ENCODE results near the gene RASGRP1. TPM values are rescaled to one million over a fixed set of nuclear protein-coding genes. Genes with fewer than 3 reads are reported as not detected.
A peak's percentile ranks its signal among the peaks of the same experiment; 100 is the strongest.

Gene RASGRP1
- total RNA-seq, 1 donor from 2014 or later, result not detected

GRCh38 chr15:38453971-38454695 is 110.5 kb downstream of the RASGRP1 start, which contains the start of gene FAM98B:
Gene FAM98B, plus strand, starts transcription at chr15:38454127. Its CDS starts 35 bp downstream, at chr15:38454162.
- TF ChIP-seq CTCF (IDR thresholded peaks at IDR 0.05), result no peak
- peak within 1 kb of the TSS; percentile 84 to 86 for H3K4me3 ChIP-seq
- H3K9me3 ChIP-seq, result no peaks in the 10 kb centered on the region
- peak within 1 kb of the TSS; percentile 92 to 95 for H3K27ac ChIP-seq
- H3K27me3 ChIP-seq, result no peaks in the 10 kb centered on the region
- no peaks in the 10 kb centered on the region for H3K36me3 ChIP-seq
- peak; percentile 36 to 92 for DNase-seq (ENCODE audit: low spot score in 2 of 2)
- H3K4me1 ChIP-seq, result peaks cover 0 to 7% of the 10 kb centered on the region in 2 donors
- intact Hi-C loops (cut with DNase I), result loop anchor here (1.0 kb wide), 1 partner anchor 202 kb away; the partner anchor contains the start of gene SPRED1

GRCh38 chr15:38441130-38441519 is 123.5 kb downstream of the RASGRP1 start:
- Histone ChIP-seq H3K4me1 (no peaks in the 10 kb centered on the region), H3K27me3 (no peaks in the 10 kb centered on the region), H3K4me3 (no peak overlapping the region), H3K9me3 (no peaks in the 10 kb centered on the region), H3K27ac (no peak overlapping the region), H3K36me3 (no peaks in the 10 kb centered on the region)
- DNase-seq (ENCODE audit: low spot score in 2 of 2), result no peak
- intact Hi-C loops (cut with DNase I), result loop anchor here (5.0 kb wide), 1 partner anchor 251 kb away; no protein-coding TSS in a partner anchor
- TF ChIP-seq CTCF (IDR thresholded peaks at IDR 0.05), result no peak

- no peak for DNase-seq (ENCODE audit: low spot score in 2 of 2)
- Histone ChIP-seq H3K36me3 (no peaks in the 10 kb centered on the region), H3K4me1 (no peaks in the 10 kb centered on the region), H3K27me3 (no peaks in the 10 kb centered on the region), H3K4me3 (no peak overlapping the region), H3K27ac (no peak overlapping the region), H3K9me3 (no peaks in the 10 kb centered on the region)
- intact Hi-C loops (cut with DNase I), result loop anchor here (5.0 kb wide), 1 partner anchor 252 kb away; no protein-coding TSS in a partner anchor
- TF ChIP-seq CTCF (IDR thresholded peaks at IDR 0.05), result peak; percentile 71 to 92 (median 92)
Measured at GRCh38 chr15:38440353-38441129, 124.1 kb downstream of the RASGRP1 start.

Other genes starting within 250 kb of the RASGRP1 start
- 6.4 TPM for gene FAM98B, start 110.7 kb downstream of the RASGRP1 start, total RNA-seq

All from ascending aorta (tissue), 2 donors.